HepG2 (cell line): Measurements from ENCODE around the gene SEH1L. TPM values are rescaled to one million over a fixed set of nuclear protein-coding genes. Genes with fewer than 3 reads are reported as not detected.

Experiments
- CREM ChIP-seq, 2 experiments: sonication (generic) in 1 of 2; formaldehyde crosslinking in 1 of 2; IDR thresholded peaks; 2 replicates each; pipeline versions ENCODE4 v1.4.0 to v1.6.1; 2016 to 2020; ENCODE audit warnings: antibody characterized with exemption in 1 of 2, mild to moderate bottlenecking in 1 of 2, missing genetic modification reagents in 1 of 2
- GPN1 ChIP-seq: sonication (generic); formaldehyde crosslinking; IDR thresholded peaks from 2 replicates; pipeline ENCODE4 v1.5.1; 2020; ENCODE audit warnings: missing genetic modification reagents, borderline replicate concordance
- JARID2 ChIP-seq: sonication (generic); formaldehyde crosslinking; IDR thresholded peaks from 2 replicates; pipeline ENCODE4 v1.8.1; 2023; ENCODE audit warnings: missing genetic modification reagents, inconsistent platforms; ENCODE audit not compliant: insufficient replicate concordance
- KAT7 ChIP-seq: IDR thresholded peaks from 2 replicates; pipeline ENCODE4 v1.6.1; 2018; ENCODE audit warnings: borderline replicate concordance, missing compliant biosample characterization
- KLF9 ChIP-seq: IDR thresholded peaks from 2 replicates; pipeline ENCODE4 v1.6.1; 2016; ENCODE audit warnings: low read depth
- POGZ ChIP-seq: sonication (generic); formaldehyde crosslinking; IDR thresholded peaks from 2 replicates; pipeline ENCODE4 v1.4.0; 2020; ENCODE audit warnings: mild to moderate bottlenecking, missing genetic modification reagents
- U2AF2 ChIP-seq: fragments of 200-400 bp; formaldehyde crosslinking; IDR thresholded peaks from 2 replicates; pipeline ENCODE4 v1.6.1; 2017; ENCODE audit warnings: low read depth, mild to moderate bottlenecking, low read length
- YY1 ChIP-seq: IDR thresholded peaks from 2 replicates; pipeline ENCODE4 v1.6.1; 2011; ENCODE audit warnings: low read length, low read depth, moderate library complexity, mild to moderate bottlenecking; ENCODE audit not compliant: insufficient read depth, insufficient replicate concordance
- ZFAT ChIP-seq: sonication (generic); formaldehyde crosslinking; conservative IDR thresholded peaks from 2 replicates; pipeline ENCODE4 v1.8.1; 2023; ENCODE audit warnings: missing genetic modification reagents, inconsistent platforms
- ZNF556 ChIP-seq: sonication (generic); formaldehyde crosslinking; IDR thresholded peaks from 2 replicates; pipeline ENCODE4 v1.4.0; 2020; ENCODE audit warnings: mild to moderate bottlenecking, missing genetic modification reagents, borderline replicate concordance
- ZNF709 ChIP-seq: sonication (generic); formaldehyde crosslinking; IDR thresholded peaks from 2 replicates; pipeline ENCODE4 v1.5.0; 2020; ENCODE audit warnings: mild to moderate bottlenecking, missing genetic modification reagents
- polyA plus RNA-seq, 8 experiments: library from polyadenylated mRNA; depleted of rRNA in 3 of 8; stranded (reverse) in 7 of 8; unstranded in 1 of 8; fragments of >200 nt; fragmentation: Illumina TruSeq in 4 of 8; extraction: Trizol in 4 of 8; gene quantifications; 2 replicates each; pipeline versions ENCODE4 v1.2.1 to v1.2.3, GENCODE V29; 2011 to 2016; ENCODE audit warnings: low read depth in 4 of 8, missing spikeins in 1 of 8, mixed read lengths in 1 of 8; ENCODE audit not compliant: insufficient read depth in 1 of 8
- total RNA-seq, 5 experiments: library from RNA; depleted of rRNA; stranded (reverse); fragments of >200 nt; fragmentation: Illumina TruSeq; extraction: Trizol; gene quantifications; 2 replicates each; pipeline ENCODE4 v1.2.3, GENCODE V29; 2016; ENCODE audit warnings: low read depth in 1 of 5
- TF ChIP-seq, protein P1 (sequence below): sonication (generic); formaldehyde crosslinking; IDR thresholded peaks from 2 replicates; pipeline ENCODE4 v1.5.1; 2020; ENCODE audit warnings: missing genetic modification reagents, mild to moderate bottlenecking, borderline replicate concordance
- TF ChIP-seq, protein P2 (sequence below): sonication (generic); formaldehyde crosslinking; IDR thresholded peaks from 2 replicates; pipeline ENCODE4 v1.9.0; 2021; ENCODE audit warnings: missing genetic modification reagents, mild to moderate bottlenecking, borderline replicate concordance
- TF ChIP-seq, protein P3 (sequence below): sonication (generic); formaldehyde crosslinking; IDR thresholded peaks from 2 replicates; pipeline ENCODE4 v1.4.0; 2020; ENCODE audit warnings: missing genetic modification reagents, borderline replicate concordance
- TF ChIP-seq, protein P4 (sequence below): sonication (generic); formaldehyde crosslinking; IDR thresholded peaks from 2 replicates; pipeline ENCODE4 v1.4.0; 2020; ENCODE audit warnings: mild to moderate bottlenecking, missing genetic modification reagents
- TF ChIP-seq, protein P5 (sequence below): IDR thresholded peaks from 2 replicates; pipeline ENCODE4 v1.6.1; 2016; ENCODE audit warnings: mild to moderate bottlenecking, missing biosample characterization, missing genetic modification reagents
- TF ChIP-seq, protein P6 (sequence below): sonication (generic); formaldehyde crosslinking; IDR thresholded peaks from 2 replicates; pipeline ENCODE4 v1.8.1; 2022; ENCODE audit warnings: mild to moderate bottlenecking, missing genetic modification reagents

SEH1L gene
- total and polyA plus RNA-seq, 2 of the 13 experiments (the other 11 are each of a cell fraction or from before 2014, with no cell fraction given), result 59.6 to 63.5 TPM

DNA sequence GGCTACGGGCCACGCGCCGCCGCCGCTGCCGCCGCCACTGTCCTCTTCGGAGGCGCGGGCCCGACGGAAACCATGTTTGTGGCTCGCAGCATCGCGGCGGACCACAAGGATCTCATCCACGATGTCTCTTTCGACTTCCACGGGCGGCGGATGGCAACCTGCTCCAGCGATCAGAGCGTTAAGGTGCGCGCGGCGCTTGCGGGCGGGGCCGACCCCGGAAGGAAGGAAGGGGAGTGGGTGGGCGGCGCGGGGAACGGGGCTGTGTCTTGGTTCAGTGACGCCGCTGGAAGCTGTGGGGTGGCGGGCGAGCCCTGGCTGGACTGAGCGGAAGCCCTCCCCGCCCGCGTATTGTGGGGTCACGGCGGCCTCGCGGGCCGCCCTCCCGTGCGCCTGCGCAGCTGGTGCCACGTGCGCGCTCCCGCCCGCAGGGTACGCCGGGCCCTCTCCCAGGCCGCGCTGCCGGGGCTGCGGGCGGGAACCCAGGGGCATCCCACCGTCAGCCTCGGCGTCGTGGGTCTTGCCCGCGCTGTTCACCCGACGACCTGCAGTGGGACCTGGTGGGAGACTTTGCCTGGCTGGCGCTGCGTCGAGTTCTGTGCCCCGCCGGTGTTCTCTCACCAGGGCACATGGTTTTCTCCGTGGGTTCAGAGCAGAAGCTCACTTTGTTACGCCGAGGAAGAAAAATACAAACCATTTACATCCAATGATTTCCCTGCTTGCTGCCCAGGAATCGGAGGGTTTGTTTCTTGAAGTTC, 416 bp downstream of the SEH1L start (continued):
- TF ChIP-seq, protein P1, sequence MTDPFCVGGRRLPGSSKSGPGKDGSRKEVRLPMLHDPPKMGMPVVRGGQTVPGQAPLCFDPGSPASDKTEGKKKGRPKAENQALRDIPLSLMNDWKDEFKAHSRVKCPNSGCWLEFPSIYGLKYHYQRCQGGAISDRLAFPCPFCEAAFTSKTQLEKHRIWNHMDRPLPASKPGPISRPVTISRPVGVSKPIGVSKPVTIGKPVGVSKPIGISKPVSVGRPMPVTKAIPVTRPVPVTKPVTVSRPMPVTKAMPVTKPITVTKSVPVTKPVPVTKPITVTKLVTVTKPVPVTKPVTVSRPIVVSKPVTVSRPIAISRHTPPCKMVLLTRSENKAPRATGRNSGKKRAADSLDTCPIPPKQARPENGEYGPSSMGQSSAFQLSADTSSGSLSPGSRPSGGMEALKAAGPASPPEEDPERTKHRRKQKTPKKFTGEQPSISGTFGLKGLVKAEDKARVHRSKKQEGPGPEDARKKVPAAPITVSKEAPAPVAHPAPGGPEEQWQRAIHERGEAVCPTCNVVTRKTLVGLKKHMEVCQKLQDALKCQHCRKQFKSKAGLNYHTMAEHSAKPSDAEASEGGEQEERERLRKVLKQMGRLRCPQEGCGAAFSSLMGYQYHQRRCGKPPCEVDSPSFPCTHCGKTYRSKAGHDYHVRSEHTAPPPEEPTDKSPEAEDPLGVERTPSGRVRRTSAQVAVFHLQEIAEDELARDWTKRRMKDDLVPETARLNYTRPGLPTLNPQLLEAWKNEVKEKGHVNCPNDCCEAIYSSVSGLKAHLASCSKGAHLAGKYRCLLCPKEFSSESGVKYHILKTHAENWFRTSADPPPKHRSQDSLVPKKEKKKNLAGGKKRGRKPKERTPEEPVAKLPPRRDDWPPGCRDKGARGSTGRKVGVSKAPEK (CRISPR knock-in tag), result no peak
- TF ChIP-seq, protein P2, sequence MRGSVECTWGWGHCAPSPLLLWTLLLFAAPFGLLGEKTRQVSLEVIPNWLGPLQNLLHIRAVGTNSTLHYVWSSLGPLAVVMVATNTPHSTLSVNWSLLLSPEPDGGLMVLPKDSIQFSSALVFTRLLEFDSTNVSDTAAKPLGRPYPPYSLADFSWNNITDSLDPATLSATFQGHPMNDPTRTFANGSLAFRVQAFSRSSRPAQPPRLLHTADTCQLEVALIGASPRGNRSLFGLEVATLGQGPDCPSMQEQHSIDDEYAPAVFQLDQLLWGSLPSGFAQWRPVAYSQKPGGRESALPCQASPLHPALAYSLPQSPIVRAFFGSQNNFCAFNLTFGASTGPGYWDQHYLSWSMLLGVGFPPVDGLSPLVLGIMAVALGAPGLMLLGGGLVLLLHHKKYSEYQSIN (CRISPR knock-in tag), result no peak
- TF ChIP-seq YY1 (peak; percentile 78), GPN1 (CRISPR knock-in tag) (0 out of 2 replicates have a peak, but pooled peaks have one; percentile 66), KAT7 (peak; percentile 75; the same call in 1 of the 2 replicates), ZNF556 (peak; percentile 80), U2AF2 (no peak), CREM (IDR thresholded peaks at IDR 0.05) (no peak), CREM (CRISPR knock-in tag; IDR thresholded peaks at IDR 0.05) (no peak), JARID2 (CRISPR knock-in tag) (no peak), POGZ (CRISPR knock-in tag) (peak; percentile 33; the same call in 1 of the 2 replicates), ZNF709 (CRISPR knock-in tag) (peak; percentile 99), ZFAT (peak; percentile 95), KLF9 (CRISPR knock-in tag) (no peak; the same call in 1 of the 2 replicates)
- TF ChIP-seq, protein P3, sequence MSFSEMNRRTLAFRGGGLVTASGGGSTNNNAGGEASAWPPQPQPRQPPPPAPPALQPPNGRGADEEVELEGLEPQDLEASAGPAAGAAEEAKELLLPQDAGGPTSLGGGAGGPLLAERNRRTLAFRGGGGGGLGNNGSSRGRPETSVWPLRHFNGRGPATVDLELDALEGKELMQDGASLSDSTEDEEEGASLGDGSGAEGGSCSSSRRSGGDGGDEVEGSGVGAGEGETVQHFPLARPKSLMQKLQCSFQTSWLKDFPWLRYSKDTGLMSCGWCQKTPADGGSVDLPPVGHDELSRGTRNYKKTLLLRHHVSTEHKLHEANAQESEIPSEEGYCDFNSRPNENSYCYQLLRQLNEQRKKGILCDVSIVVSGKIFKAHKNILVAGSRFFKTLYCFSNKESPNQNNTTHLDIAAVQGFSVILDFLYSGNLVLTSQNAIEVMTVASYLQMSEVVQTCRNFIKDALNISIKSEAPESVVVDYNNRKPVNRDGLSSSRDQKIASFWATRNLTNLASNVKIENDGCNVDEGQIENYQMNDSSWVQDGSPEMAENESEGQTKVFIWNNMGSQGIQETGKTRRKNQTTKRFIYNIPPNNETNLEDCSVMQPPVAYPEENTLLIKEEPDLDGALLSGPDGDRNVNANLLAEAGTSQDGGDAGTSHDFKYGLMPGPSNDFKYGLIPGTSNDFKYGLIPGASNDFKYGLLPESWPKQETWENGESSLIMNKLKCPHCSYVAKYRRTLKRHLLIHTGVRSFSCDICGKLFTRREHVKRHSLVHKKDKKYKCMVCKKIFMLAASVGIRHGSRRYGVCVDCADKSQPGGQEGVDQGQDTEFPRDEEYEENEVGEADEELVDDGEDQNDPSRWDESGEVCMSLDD, result peak; percentile 88
- TF ChIP-seq, protein P4, sequence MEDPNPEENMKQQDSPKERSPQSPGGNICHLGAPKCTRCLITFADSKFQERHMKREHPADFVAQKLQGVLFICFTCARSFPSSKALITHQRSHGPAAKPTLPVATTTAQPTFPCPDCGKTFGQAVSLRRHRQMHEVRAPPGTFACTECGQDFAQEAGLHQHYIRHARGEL, result no peak; the same call in 1 of the 2 replicates
- TF ChIP-seq, protein P5, sequence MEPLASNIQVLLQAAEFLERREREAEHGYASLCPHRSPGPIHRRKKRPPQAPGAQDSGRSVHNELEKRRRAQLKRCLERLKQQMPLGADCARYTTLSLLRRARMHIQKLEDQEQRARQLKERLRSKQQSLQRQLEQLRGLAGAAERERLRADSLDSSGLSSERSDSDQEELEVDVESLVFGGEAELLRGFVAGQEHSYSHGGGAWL, result peak; percentile 89
- TF ChIP-seq, protein P6, sequence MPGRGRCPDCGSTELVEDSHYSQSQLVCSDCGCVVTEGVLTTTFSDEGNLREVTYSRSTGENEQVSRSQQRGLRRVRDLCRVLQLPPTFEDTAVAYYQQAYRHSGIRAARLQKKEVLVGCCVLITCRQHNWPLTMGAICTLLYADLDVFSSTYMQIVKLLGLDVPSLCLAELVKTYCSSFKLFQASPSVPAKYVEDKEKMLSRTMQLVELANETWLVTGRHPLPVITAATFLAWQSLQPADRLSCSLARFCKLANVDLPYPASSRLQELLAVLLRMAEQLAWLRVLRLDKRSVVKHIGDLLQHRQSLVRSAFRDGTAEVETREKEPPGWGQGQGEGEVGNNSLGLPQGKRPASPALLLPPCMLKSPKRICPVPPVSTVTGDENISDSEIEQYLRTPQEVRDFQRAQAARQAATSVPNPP, result peak; percentile 98
